Activated CD4-positive, alpha-beta T cell treated with anti-CD3 and anti-CD28 coated beads, Interleukin-2, amount 50 U/mL, for 4 hours (primary cell): ENCODE measurements around the gene EBLN2.

Experiments used
- DNase-seq, 2 experiments: peaks; one replicate each; pipeline ENCODE4 v3.0.0-alpha.2; 2020

The EBLN2 gene

GRCh38 chr3:73061416-73061815, at the start of gene EBLN2:
EBLN2 (plus strand) TSS chr3:73061659; CDS start chr3:73062082, 423 bp downstream.
- DNase-seq, result no peak

DNA sequence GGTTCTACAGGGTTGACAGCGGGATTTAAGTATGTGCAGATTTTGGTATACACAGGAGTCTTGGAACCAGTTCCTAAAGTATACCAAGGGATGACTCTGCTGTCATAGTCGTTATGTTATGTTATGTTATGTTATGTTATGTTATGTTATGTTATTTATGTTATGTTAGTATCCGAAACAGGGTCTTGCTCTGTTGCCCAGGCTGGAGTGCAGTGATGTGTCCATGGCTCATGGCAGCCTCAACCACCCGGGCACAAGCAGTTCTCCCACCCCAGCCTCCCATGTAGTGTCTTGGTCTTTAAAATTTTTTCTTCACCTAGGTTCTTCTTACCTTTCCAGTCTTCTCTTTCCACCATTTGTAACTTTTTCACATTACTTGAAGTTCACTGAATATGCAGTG, 43.2 kb upstream of the EBLN2 start:
- DNase-seq, result no peak

- no peak for DNase-seq
Measured at GRCh38 chr3:73018790-73019441, 42.5 kb upstream of the EBLN2 start.

- no peak for DNase-seq
Measured at GRCh38 chr3:73021301-73021835, 40.1 kb upstream of the EBLN2 start.

DNA sequence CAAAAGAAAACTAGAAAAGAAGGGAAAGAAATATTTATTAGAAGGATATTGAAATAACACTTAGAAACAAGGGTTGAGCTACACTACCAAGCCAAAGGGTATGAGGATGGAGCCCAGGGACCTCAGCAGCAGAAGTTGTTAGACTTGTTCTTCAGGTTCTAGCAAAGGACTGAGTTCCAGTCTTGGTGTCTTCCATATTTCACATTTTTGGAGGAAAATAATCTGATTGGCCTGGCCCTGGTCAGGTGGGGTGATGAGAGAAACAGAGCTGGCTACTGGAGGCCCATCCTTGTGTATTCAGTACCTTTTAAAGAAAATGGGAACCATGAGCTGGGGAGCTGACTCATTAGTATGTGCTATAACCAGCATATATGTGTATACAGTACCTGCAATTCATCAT, 36.6 kb upstream of the EBLN2 start:
- DNase-seq, result no peak

DNA sequence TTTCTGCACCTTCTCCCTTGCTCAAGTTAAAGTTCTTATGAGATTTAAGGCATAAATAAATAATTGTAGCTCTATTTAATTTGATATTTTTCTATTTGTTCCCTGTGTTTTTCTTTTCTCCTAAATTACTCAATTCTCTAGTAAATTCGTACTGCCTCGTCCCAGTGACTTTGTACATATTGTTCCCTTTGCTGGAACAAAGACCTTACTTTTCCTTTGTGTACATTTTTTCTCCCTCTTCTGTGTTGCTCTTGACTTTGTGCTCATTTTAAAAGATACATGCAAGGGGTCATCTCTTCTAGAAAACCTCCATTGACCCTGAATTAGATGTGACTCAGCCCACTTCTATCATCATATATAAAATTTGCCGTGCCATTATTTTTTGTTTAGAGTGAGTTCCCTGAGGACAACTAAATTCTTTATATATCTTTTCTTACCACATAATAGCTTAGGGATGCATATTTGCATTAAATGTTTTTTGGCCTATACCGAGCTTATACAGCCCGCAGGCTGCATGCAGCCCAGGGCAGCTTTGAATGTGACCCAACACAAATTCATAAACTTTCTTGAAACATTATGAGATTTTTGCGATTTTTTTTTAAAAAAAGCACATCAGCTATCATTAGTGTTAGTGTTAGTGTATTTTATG, 35.2 kb upstream of the EBLN2 start:
- no peak for DNase-seq

DNA sequence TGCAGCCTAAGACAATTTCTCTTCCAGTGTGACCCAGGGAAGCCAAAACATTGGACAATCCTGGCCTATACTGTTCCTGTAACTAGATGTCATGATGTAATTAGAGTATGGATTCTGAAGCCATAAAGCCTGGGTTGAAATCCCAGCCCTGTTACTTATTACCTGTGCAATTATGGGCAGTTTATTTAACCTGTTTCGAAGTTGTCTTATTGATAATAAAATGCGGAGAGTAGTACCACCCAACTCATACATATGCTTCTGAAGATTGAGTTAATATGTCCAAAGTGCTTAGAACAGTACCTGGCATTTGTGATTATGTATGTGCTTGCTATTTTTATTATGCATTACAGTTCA, 34.7 kb upstream of the EBLN2 start:
- DNase-seq, result no peak

DNA sequence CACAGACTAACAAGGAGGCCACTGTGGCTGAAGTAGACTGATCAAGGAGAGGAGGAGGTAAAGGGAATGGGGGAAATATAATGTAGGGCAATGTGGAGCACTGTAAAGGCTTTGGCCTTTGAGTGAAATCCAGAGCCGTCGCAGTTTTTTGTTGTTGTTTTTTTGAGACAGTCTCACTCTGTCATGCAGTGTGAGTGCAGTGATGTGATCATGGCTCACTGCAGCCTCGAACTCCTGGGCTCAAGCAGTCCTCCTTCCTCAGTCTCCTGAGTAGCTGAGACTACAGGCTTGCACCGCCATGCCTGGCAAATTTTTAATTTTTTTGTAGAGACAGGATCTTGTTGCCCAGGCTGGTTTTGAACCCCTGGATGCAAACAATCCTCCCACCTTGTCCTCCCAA, 32.7 kb upstream of the EBLN2 start:
- no peak for DNase-seq

DNA sequence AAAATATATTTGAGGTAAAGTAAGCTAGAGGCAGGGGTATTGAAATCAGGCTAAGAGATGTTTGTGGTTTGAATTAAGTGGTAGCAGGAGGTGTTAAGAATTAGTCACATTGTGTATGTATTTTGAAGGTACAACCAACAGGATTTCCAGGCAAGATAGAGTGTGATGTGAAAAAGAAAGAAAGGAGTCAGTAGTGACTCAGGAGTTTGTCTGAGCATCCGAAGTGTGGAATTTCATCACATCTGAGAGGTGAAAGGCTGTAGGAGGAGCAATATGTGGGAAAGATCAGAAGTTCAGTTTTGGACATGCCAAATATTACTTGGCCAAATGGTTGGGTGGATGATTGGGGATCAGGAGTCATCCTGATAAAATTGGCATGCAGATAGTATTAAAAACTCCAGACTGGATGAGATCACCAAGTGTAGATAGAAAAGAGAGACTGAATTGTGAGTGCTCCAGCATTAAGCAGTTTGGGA, 32.1 kb upstream of the EBLN2 start:
- no peak for DNase-seq

DNA sequence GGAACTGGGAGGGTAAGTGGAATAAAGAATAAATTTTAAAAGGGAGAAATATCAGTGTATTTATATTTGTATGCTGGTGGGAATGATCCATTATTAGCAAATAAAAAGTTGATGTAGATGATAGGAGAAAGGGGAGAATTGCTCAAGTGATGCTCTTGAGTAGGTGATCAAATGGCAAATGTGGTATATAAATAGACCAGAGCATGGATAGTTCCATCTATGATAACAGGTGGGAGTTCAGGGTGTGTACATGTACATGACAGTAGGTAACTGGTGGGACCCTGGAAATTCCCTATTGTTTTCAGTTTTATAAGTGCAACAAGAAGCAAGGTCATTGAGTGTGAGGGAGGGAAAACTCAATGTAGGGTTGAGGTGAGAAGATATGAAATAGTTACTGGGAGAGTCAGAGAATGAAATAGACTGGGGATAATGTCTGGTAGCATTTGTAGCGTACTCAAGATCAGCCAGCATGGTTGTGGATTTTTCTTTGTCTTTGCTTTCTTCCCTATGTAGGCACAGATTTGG, 31.3 kb upstream of the EBLN2 start:
- no peak for DNase-seq

DNA sequence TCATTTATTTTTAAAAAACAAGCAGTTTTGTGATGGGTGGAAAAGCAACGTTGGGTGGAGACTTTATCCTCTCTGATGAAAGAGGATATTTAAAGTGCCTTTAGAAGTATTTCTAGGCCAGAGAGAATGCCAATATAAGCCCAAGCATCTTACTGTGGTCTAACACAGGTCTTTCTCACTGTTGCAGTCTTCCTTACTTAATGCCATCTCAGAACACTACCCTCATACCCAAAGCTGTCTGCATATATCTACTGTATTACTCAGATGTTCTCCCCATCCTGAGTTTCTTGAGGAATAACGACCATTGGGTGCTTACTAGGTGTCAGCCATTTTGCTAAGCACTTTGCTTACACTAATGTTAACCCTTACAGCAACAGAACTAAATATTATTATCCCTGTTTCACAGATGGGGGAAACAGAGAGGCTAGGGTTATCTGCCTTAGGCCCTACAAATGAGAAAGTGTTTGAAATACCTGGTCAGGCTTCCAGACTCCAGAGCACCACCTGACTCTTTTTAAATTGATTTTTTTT, 29.8 kb upstream of the EBLN2 start:
- DNase-seq, result no peak

GRCh38 chr3:73036694-73037591, 24.5 kb upstream of the EBLN2 start:
- DNase-seq, result no peak

DNA sequence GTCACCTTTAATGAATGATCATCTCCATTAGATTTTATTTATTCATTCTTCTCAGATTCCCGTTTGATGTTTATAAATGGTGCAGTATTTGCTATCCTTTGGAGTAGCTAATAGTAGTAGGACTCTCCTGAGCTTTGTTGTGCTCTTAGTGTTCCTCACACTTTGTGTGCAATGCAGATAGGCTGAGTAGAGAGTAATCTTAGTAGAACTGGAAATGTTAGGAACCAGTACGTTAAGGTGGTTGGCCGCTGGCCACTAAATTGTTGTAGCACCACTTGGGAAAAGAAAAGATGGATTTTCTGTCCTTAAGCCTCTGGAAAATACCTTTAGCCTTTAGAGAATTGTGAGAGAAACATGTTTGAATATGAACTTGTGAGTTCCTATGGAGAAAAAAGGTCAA, 19.9 kb upstream of the EBLN2 start:
- DNase-seq, result no peak

DNA sequence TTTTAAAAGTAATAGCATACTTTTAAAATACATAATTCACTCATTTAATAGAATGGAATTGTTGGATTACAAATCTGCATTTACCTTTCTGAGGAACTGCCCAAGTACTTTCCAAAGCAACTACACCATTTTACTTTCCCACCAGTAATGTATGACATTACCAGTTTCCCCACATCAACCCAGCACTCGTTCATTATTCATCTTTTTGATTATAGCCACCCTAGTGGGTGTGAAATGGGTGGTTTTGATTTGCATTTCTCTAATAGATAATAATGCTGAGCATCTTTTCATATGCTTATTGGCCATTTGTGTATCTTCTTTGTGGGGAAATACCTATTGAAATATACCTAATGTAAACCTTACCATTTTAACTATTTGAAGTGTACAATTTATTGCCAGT, 18.0 kb upstream of the EBLN2 start:
- DNase-seq, result no peak

DNA sequence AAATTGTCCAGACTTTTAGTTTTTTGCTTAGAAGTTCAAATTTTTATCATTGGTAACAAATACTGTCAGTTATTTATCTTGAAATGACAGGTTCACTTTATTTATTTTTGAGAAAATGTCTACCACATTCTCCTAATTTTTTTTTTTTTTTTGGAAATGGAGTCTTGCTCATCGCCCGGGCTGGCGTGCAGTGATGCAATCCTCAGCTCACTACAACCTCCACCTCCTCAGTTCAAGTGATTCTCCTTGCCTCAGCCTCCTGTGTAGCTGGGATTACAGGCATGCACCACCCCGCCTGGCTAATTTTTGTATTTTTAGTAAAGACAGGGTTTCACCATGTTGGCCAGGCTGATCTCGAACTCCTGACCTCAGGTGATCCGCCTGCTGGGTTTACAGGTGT, 16.1 kb upstream of the EBLN2 start:
- no peak for DNase-seq

DNA sequence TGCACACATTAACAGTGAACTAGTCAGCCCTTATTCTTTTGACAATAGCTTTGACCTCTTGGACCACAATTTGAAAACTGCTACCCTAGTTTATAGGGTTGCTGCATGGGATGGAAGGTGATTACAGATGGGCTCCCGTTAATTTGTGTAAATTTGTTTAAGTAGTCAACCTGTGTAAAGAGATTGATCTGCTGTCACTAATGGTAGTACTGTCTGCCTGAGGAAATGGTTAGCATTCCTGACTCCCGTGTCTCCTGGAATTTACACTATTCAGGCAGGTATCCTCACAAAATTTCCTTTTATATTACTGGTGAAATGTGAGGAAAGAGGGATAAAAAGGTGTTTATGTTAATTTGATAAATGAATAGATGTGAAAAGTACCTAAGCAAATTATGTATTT, 15.3 kb upstream of the EBLN2 start:
- no peak for DNase-seq

DNA sequence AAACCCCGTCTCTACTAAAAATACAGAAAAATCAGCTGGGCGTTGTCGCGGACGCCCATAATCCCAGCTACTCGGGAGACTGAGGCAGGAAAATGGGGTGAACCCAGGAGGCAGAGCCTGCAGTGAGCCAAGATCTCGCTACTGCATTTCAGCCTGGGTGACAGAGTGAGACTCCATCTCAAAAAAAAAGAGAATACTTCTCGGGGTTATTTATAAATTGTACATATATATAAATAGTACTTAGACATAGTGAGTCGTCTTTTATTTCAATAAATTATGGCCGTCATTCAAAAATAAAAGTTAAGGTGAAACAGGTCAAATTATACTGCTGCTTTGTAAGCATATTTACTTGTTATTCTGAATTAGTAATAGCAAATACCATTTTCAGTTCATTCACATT, 12.1 kb upstream of the EBLN2 start:
- DNase-seq, result no peak

DNA sequence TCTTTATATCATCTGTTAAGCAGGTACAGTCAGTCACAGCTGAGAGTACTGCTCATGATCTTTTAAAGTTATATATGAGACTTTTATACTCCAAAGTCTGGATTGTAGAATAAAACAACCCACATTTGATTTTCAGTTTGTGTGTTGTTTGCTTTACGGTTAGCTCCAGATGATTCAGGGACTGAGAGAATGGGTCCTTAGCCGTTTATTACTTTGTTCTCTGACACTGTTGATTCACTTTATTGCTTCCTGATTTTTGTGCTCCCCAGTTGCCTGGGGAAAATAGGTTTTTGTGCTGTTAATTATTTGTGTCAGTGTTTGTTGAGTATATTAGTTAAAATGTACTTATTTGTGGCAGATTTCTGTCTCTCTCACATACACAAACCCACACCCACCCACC, 8.6 kb upstream of the EBLN2 start:
- DNase-seq, result no peak

DNA sequence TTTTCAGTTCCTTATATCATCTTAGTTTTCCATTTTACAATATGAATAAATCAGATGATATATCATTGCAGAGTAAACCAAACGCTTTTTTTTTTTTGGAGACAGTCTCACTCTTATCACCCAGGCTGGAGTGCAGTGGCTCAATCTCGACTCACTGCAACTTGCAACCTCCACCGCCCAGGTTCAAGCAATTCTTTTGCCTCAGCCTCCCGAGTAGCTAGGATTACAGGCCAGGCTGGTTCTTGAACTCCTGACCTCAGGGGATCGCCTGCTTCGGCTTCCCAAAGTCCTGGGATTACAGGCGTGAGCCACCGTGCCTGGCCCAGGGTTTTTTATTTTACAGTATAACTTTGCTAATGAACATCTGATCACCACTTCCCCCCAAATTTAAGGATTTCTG, 5.9 kb upstream of the EBLN2 start:
- no peak for DNase-seq

- no peak for DNase-seq
Measured at GRCh38 chr3:73056014-73056844, 5.2 kb upstream of the EBLN2 start.

GRCh38 chr3:73056845-73057150, 4.7 kb upstream of the EBLN2 start:
- no peak for DNase-seq

- DNase-seq, result no peak
Measured at GRCh38 chr3:73060302-73060723, 1.1 kb upstream of the EBLN2 start.
